GM21619 (cell line): ENCODE measurements around the gene GBP2.
"Not testable (repeated sequence)": the region's sequence is repeated elsewhere in the genome, so short reads cannot be mapped to it uniquely, and the experiment has no call there.

ENCODE experiments used
- ATAC-seq: cut with Tn5 transposase; IDR thresholded peaks from one replicate; pipeline ENCODE4 v1.9.1; 2021; ENCODE audit not compliant: unreplicated experiment

The GBP2 gene

GRCh38 chr1:89125913-89126580, at the start of gene GBP2:
Gene GBP2, minus strand, starts transcription at chr1:89126114. Its CDS starts 4,148 bp downstream, at chr1:89121966.
- ATAC-seq: peak; percentile 80

- ATAC-seq: no peak
Measured at GRCh38 chr1:89174491-89174890, 48.6 kb upstream of the GBP2 start.

GRCh38 chr1:89172468-89173143, 46.7 kb upstream of the GBP2 start:
- ATAC-seq: no peak

GRCh38 chr1:89171067-89171438, 45.1 kb upstream of the GBP2 start:
- peak; percentile 64 for ATAC-seq

- ATAC-seq: no peak
Measured at GRCh38 chr1:89170170-89171066, 44.5 kb upstream of the GBP2 start.

- ATAC-seq: no peak
Measured at GRCh38 chr1:89169166-89169565, 43.3 kb upstream of the GBP2 start.

- no peak for ATAC-seq
Measured at GRCh38 chr1:89167590-89168230, 41.8 kb upstream of the GBP2 start.

- ATAC-seq: no peak
Measured at GRCh38 chr1:89166705-89167104, 40.8 kb upstream of the GBP2 start.

- no peak for ATAC-seq
Measured at GRCh38 chr1:89165811-89166210, 39.9 kb upstream of the GBP2 start.

- no peak for ATAC-seq
Measured at GRCh38 chr1:89151047-89151446, 25.1 kb upstream of the GBP2 start.

- ATAC-seq: no peak
Measured at GRCh38 chr1:89149976-89150375, 24.1 kb upstream of the GBP2 start.

- no peak for ATAC-seq
Measured at GRCh38 chr1:89149229-89149628, 23.3 kb upstream of the GBP2 start.

- ATAC-seq: no peak
Measured at GRCh38 chr1:89147678-89148658, 22.1 kb upstream of the GBP2 start.

- no peak for ATAC-seq
Measured at GRCh38 chr1:89146721-89147120, 20.8 kb upstream of the GBP2 start.

GRCh38 chr1:89143484-89143883, 17.6 kb upstream of the GBP2 start:
- no peak for ATAC-seq

GRCh38 chr1:89142160-89142559, 16.2 kb upstream of the GBP2 start:
- ATAC-seq: no peak

GRCh38 chr1:89133747-89134146, 7.8 kb upstream of the GBP2 start:
- no peak for ATAC-seq

- no peak for ATAC-seq
Measured at GRCh38 chr1:89130716-89131115, 4.8 kb upstream of the GBP2 start.

- no peak for ATAC-seq
Measured at GRCh38 chr1:89129911-89130310, 4.0 kb upstream of the GBP2 start.

- ATAC-seq: not testable (repeated sequence)
Measured at GRCh38 chr1:89128003-89128458, 2.1 kb upstream of the GBP2 start.
